ENCODE measurements around the gene ATAD2B. TPM values are rescaled to one million over a fixed set of nuclear protein-coding genes. Genes with fewer than 3 reads are reported as not detected.

ATAD2B gene
- total and polyA plus RNA-seq, 4 donors, result 2.3 to 16.2 (median 11.5) TPM

DNA sequence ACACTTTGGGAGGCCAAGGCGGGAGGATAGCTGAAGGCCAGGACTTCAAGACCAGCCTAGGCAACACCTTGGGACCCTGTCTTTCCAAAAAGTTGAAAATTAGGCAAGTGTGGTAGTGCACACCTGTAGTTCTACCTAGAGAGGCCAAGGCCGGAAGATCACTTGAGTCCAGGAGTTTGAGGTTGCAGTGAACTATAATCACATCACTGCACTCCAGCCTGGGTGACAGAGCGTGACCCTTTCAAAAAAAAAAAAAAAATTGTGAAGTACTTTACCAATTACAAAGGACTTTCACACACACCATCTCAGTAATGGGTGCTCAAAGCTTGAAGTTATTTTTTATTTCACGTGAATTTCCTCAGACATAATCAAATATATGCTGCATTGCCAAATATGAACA, 65.0 kb downstream of the ATAD2B start (continued):
- TF ChIP-seq RXRA (IDR thresholded peaks at IDR 0.05) (no peak), GABPA (IDR thresholded peaks at IDR 0.05 in 1 of 2, conservative IDR thresholded peaks at IDR 0.05 in 1 of 2) (no peak)

DNA sequence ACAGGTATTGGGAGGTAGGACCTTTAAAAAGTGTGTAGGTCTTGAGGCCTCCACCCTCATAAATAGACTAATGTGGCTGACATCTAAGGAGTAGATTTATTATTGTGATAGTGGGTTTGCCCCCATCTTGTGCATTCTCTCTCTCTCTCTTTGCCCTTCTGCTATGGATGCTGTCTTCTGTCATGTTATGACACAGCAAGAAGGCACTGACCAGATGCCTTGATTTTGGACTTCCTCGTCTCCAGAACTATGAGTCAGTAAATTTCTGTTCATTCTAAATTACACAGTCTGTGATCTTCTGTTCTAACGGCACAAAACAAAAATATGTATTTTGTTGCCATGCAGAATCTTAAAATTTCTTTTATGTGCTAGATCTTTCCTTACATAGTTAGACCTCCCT, 66.9 kb downstream of the ATAD2B start:
- Histone ChIP-seq H3K36me3 (ENCODE audit: control insufficient read depth in 4 of 4, insufficient read depth in 3 of 4, low read depth in 1 of 4, low read length in 3 of 4) (peaks cover 2 to 13% (median 7%) of the 10 kb centered on the region in 4 donors), H3K27ac (ENCODE audit: low read depth in 1 of 2, low read length in 2 of 2) (no peak overlapping the region), H3K9me3 (ENCODE audit: control insufficient read depth in 4 of 4, low read length in 3 of 4) (no peaks in the 10 kb centered on the region), H3K4me3 (ENCODE audit: low read depth in 1 of 3, low read length in 3 of 3) (no peak overlapping the region), H3K9ac (ENCODE audit: low read depth in 1 of 2, low read length in 2 of 2) (no peak overlapping the region), H3K4me1 (ENCODE audit: control insufficient read depth in 4 of 4, insufficient read depth in 4 of 4, low read length in 3 of 4) (no peaks in the 10 kb centered on the region), H3K27me3 (ENCODE audit: control insufficient read depth in 4 of 4, insufficient read depth in 4 of 4, low read length in 3 of 4) (no peaks in the 10 kb centered on the region)
- WGBS, result 90% methylated on average over 2 of the region's 2 CpGs
- no peak for DNase-seq (ENCODE audit: low spot score)
- TF ChIP-seq RAD21 (IDR thresholded peaks at IDR 0.05), result no peak
- no peak for TF ChIP-seq HNF4G (IDR thresholded peaks at IDR 0.05)
- TF ChIP-seq, protein P1, sequence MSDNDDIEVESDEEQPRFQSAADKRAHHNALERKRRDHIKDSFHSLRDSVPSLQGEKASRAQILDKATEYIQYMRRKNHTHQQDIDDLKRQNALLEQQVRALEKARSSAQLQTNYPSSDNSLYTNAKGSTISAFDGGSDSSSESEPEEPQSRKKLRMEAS (IDR thresholded peaks at IDR 0.05), result no peak
- no peak for TF ChIP-seq REST (IDR thresholded peaks at IDR 0.05)
- TF ChIP-seq TAF1 (conservative IDR thresholded peaks at IDR 0.05), result no peak
- no peak for TF ChIP-seq ZBTB33 (IDR thresholded peaks at IDR 0.05)
- TF ChIP-seq, protein P2, sequence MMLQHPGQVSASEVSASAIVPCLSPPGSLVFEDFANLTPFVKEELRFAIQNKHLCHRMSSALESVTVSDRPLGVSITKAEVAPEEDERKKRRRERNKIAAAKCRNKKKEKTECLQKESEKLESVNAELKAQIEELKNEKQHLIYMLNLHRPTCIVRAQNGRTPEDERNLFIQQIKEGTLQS (IDR thresholded peaks at IDR 0.05), result no peak

- no peak for DNase-seq (ENCODE audit: low spot score)
- no peak overlapping the region for H3K9ac ChIP-seq (ENCODE audit: low read depth in 1 of 2, low read length in 2 of 2)
- H3K36me3 ChIP-seq (ENCODE audit: control insufficient read depth in 4 of 4, insufficient read depth in 3 of 4, low read depth in 1 of 4, low read length in 3 of 4), result peaks cover 2 to 12% (median 7%) of the 10 kb centered on the region in 4 donors
- H3K9me3 ChIP-seq (ENCODE audit: control insufficient read depth in 4 of 4, low read length in 3 of 4), result no peaks in the 10 kb centered on the region
- no peak overlapping the region for H3K27ac ChIP-seq (ENCODE audit: low read depth in 1 of 2, low read length in 2 of 2)
- H3K27me3 ChIP-seq (ENCODE audit: control insufficient read depth in 4 of 4, insufficient read depth in 4 of 4, low read length in 3 of 4), result no peaks in the 10 kb centered on the region
- WGBS, result 29% methylated on average over 2 of the region's 2 CpGs
- no peak for TF ChIP-seq FOXA2 (IDR thresholded peaks at IDR 0.05)
- TF ChIP-seq, protein P1 (IDR thresholded peaks at IDR 0.05), result no peak
- peak in 1 of 2 donors; percentile 34 for TF ChIP-seq RXRA (IDR thresholded peaks at IDR 0.05)
- TF ChIP-seq, protein P2 (IDR thresholded peaks at IDR 0.05), result no peak
- peak; percentile 3 to 18 for TF ChIP-seq HNF4A (conservative IDR thresholded peaks at IDR 0.05)
- TF ChIP-seq, protein P3, sequence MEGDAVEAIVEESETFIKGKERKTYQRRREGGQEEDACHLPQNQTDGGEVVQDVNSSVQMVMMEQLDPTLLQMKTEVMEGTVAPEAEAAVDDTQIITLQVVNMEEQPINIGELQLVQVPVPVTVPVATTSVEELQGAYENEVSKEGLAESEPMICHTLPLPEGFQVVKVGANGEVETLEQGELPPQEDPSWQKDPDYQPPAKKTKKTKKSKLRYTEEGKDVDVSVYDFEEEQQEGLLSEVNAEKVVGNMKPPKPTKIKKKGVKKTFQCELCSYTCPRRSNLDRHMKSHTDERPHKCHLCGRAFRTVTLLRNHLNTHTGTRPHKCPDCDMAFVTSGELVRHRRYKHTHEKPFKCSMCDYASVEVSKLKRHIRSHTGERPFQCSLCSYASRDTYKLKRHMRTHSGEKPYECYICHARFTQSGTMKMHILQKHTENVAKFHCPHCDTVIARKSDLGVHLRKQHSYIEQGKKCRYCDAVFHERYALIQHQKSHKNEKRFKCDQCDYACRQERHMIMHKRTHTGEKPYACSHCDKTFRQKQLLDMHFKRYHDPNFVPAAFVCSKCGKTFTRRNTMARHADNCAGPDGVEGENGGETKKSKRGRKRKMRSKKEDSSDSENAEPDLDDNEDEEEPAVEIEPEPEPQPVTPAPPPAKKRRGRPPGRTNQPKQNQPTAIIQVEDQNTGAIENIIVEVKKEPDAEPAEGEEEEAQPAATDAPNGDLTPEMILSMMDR (IDR thresholded peaks at IDR 0.05; ENCODE audit: low read depth, low read length, missing input control), result no peak
- no peaks in the 10 kb centered on the region for H3K4me1 ChIP-seq (ENCODE audit: control insufficient read depth in 4 of 4, insufficient read depth in 4 of 4, low read length in 3 of 4)
- no peak overlapping the region for H3K4me3 ChIP-seq (ENCODE audit: low read depth in 1 of 3, low read length in 3 of 3)
Measured at GRCh38 chr2:23859234-23859633, 67.7 kb downstream of the ATAD2B start.
